HFFc6 (cell line): ENCODE results near the gene SERPINA12. TPM values are rescaled to one million over a fixed set of nuclear protein-coding genes. Genes with fewer than 3 reads are reported as not detected.
"Not testable (repeated sequence)": the region's sequence is repeated elsewhere in the genome, so short reads cannot be mapped to it uniquely, and the experiment has no call there.

Experiments used
- DNase-seq: peaks from one replicate; pipeline ENCODE4 v3.0.0-alpha.2; 2018
- H3K27ac Mint-ChIP-seq: 2 replicates; pipeline ENCODE4 v1.8.0; 2020; ENCODE audit warnings: mild to moderate bottlenecking, mixed read lengths
- H3K27me3 Mint-ChIP-seq: 2 replicates; pipeline ENCODE4 v1.8.0; 2021; ENCODE audit warnings: mild to moderate bottlenecking, moderate library complexity, mixed read lengths; ENCODE audit not compliant: insufficient read depth
- H3K36me3 Mint-ChIP-seq: 2 replicates; pipeline ENCODE4 v1.8.0; 2021; ENCODE audit warnings: low read depth, mixed read lengths
- H3K4me1 Mint-ChIP-seq: 2 replicates; pipeline ENCODE4 v1.8.0; 2020; ENCODE audit warnings: low read depth, mixed read lengths
- H3K4me3 Mint-ChIP-seq: 2 replicates; pipeline ENCODE4 v1.8.0; 2020; ENCODE audit warnings: mild to moderate bottlenecking, moderate library complexity, mixed read lengths
- H3K9me3 Mint-ChIP-seq: 2 replicates; pipeline ENCODE4 v1.8.0; 2020; ENCODE audit warnings: mild to moderate bottlenecking, mixed read lengths
- CTCF ChIP-seq: fragments of 200-600 bp; sonication (generic); IDR thresholded peaks from 2 replicates; pipeline ENCODE4 v1.5.0; 2021; ENCODE audit warnings: antibody characterized with exemption, mild to moderate bottlenecking
- total RNA-seq, 6 experiments: library from RNA; stranded (reverse); fragmentation: NEBNext Ultra II Directional; extraction: Animal tissue kit (Norgen Biotek cat#: 25700); gene quantifications; 2 replicates in 1 of 6; 3 replicates in 5 of 6; pipeline ENCODE4 v1.2.3, GENCODE V29; 2021

The SERPINA12 gene
- total RNA-seq, 6 experiments from 2014 or later = not detected

DNA sequence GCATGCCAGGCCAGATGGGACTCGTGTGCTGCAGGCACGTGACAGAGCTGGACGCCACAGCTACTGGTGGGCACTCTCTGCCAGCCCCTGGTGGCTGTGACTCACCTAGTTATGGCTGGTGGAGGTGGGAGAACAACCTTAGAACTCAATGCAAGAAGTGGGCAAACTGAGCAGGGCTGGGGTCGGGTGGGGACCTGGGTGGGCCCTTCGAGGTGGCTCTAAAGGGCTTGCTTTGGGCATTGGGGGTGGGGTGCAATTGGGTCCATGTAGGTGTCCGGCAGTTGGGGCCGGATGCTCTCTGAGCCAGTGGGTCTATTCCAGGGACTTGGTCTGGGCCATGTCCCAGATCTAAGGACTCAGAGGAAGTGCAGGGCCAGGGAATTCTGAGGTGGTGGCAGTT, 5.1 kb upstream of the SERPINA12 start:
- no peak overlapping the region for H3K4me3 Mint-ChIP-seq
- no peaks in the 10 kb centered on the region for H3K27me3 Mint-ChIP-seq
- H3K4me1 Mint-ChIP-seq = no peaks in the 10 kb centered on the region
- no peaks in the 10 kb centered on the region; the same call in 1 of the 2 replicates for H3K36me3 Mint-ChIP-seq
- TF ChIP-seq CTCF = no peak
- H3K27ac Mint-ChIP-seq = no peak overlapping the region
- H3K9me3 Mint-ChIP-seq = peaks cover 78% of the 10 kb centered on the region
- DNase-seq = no peak

- H3K27me3 Mint-ChIP-seq, H3K36me3 Mint-ChIP-seq, H3K4me3 Mint-ChIP-seq, DNase-seq, H3K27ac Mint-ChIP-seq, H3K4me1 Mint-ChIP-seq: not testable (repeated sequence)
- peaks cover 67% of the 10 kb centered on the region for H3K9me3 Mint-ChIP-seq
Measured at GRCh38 chr14:94510481-94510880, 1.2 kb upstream of the SERPINA12 start.

DNA sequence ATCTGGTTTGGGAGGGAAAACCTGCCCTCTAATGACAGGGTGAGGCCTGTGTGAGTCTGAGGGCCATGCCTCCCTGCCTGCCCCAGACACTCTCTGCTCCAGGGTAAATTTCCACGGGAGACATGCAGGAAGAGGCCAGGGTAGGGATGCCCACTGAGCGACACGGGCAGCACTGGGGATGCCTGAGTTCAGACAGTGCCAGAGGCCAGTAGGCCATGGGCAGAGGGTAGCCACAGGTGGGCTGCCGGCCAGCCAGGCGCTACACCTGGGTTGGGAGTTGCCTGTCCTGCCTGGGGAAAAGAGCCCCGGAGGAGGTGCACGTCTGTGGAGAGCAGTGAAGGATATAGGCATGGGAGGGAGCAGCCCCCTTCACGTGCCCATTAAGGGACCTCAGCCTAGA, 3.6 kb downstream of the SERPINA12 start:
- peaks cover 67% of the 10 kb centered on the region for H3K9me3 Mint-ChIP-seq
- DNase-seq = no peak
- H3K27ac Mint-ChIP-seq = no peak overlapping the region
- no peak for TF ChIP-seq CTCF
- H3K4me3 Mint-ChIP-seq = no peak overlapping the region
- H3K4me1 Mint-ChIP-seq = no peaks in the 10 kb centered on the region
- H3K36me3 Mint-ChIP-seq = 0 out of 2 replicates have a peak, but pooled peaks cover 4% of the 10 kb centered on the region
- H3K27me3 Mint-ChIP-seq = peaks cover 3% of the 10 kb centered on the region; the same call in 1 of the 2 replicates

DNA sequence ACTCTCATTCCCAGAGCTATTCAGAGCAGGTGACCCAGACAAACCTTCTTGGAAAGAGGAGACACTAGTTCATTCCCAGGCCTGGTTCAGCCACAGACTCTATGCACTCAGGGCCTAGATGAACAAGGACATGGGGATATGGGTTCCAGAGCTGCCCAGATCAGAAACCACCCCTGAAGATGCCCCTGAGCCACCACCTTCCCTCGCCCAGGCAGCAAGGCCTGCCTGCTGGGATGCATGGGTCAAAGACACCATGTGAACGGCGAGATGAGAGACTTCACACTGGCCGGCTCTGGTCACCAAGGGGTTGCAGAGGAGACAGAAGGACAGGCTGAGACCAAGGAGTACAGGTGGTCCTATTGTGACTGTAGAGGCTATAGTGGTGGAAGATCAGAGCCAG, 4.1 kb downstream of the SERPINA12 start:
- no peak for DNase-seq
- no peak for TF ChIP-seq CTCF
- Mint-ChIP-seq H3K36me3 (0 out of 2 replicates have a peak, but pooled peaks cover 4% of the 10 kb centered on the region), H3K4me3 (no peak overlapping the region), H3K4me1 (no peaks in the 10 kb centered on the region), H3K27ac (no peak overlapping the region), H3K27me3 (peaks cover 3% of the 10 kb centered on the region; the same call in 1 of the 2 replicates), H3K9me3 (peaks cover 67% of the 10 kb centered on the region)

- Mint-ChIP-seq H3K27me3 (peaks cover 3% of the 10 kb centered on the region; the same call in 1 of the 2 replicates), H3K4me1 (no peaks in the 10 kb centered on the region), H3K27ac (no peak overlapping the region), H3K36me3 (0 out of 2 replicates have a peak, but pooled peaks cover 4% of the 10 kb centered on the region), H3K9me3 (peaks cover 72% of the 10 kb centered on the region), H3K4me3 (no peak overlapping the region)
- no peak for DNase-seq
- no peak for TF ChIP-seq CTCF
Measured at GRCh38 chr14:94501588-94502516, 7.4 kb downstream of the SERPINA12 start.

GRCh38 chr14:94500264-94500663, 9.0 kb downstream of the SERPINA12 start:
- H3K27ac Mint-ChIP-seq = no peak overlapping the region
- H3K4me3 Mint-ChIP-seq = no peak overlapping the region
- 0 out of 2 replicates have a peak, but pooled peaks cover 4% of the 10 kb centered on the region for H3K36me3 Mint-ChIP-seq
- H3K27me3 Mint-ChIP-seq = peaks cover 2% of the 10 kb centered on the region; the same call in 1 of the 2 replicates
- H3K9me3 Mint-ChIP-seq = peaks cover 67% of the 10 kb centered on the region
- H3K4me1 Mint-ChIP-seq = no peaks in the 10 kb centered on the region
- no peak for DNase-seq
- no peak for TF ChIP-seq CTCF
